ENCODE data around the gene POU6F2. TPM values are rescaled to one million over a fixed set of nuclear protein-coding genes. Genes with fewer than 3 reads are reported as not detected.

Gene POU6F2
- total RNA-seq, 2 experiments from 2014 or later: not detected

- Mint-ChIP-seq H3K27me3 (peaks cover 4% of the 10 kb centered on the region), H3K27ac (no peak overlapping the region), H3K4me3 (no peak overlapping the region), H3K36me3 (ENCODE audit: low read depth) (no peaks in the 10 kb centered on the region), H3K4me1 (ENCODE audit: low read depth) (no peaks in the 10 kb centered on the region), H3K9me3 (peaks cover 5% of the 10 kb centered on the region)
- ChIA-PET POLR2A (no interaction called here), CTCF (no interaction called here)
- no peak for DNase-seq
- ATAC-seq: no peak
- intact Hi-C loops (cut with micrococcal nuclease): no loop called here
- no peak for TF ChIP-seq CTCF (IDR thresholded peaks at IDR 0.05)
These were observed 74.0 kb downstream of the POU6F2 start for GRCh38 chr7:39051707-39052106.

GRCh38 chr7:39054731-39055130, 77.0 kb downstream of the POU6F2 start:
- Mint-ChIP-seq H3K36me3 (ENCODE audit: low read depth) (no peaks in the 10 kb centered on the region), H3K9me3 (peaks cover 5% of the 10 kb centered on the region), H3K4me3 (no peak overlapping the region), H3K27ac (no peak overlapping the region), H3K27me3 (no peaks in the 10 kb centered on the region), H3K4me1 (ENCODE audit: low read depth) (no peaks in the 10 kb centered on the region)
- no peak for ATAC-seq
- no peak for TF ChIP-seq CTCF (IDR thresholded peaks at IDR 0.05)
- CTCF ChIA-PET: no interaction called here
- no peak for DNase-seq
- POLR2A ChIA-PET: no interaction called here
- intact Hi-C loops (cut with micrococcal nuclease): no loop called here

GRCh38 chr7:39056153-39056552, 78.4 kb downstream of the POU6F2 start:
- intact Hi-C loops (cut with micrococcal nuclease): no loop called here
- ATAC-seq (no peak), DNase-seq (no peak)
- Mint-ChIP-seq H3K9me3 (peaks cover 5% of the 10 kb centered on the region), H3K27ac (no peak overlapping the region), H3K4me3 (no peak overlapping the region), H3K36me3 (ENCODE audit: low read depth) (no peaks in the 10 kb centered on the region), H3K4me1 (ENCODE audit: low read depth) (no peaks in the 10 kb centered on the region), H3K27me3 (peaks cover 1% of the 10 kb centered on the region)
- CTCF ChIA-PET: no interaction called here
- TF ChIP-seq CTCF (IDR thresholded peaks at IDR 0.05): no peak
- POLR2A ChIA-PET: no interaction called here

GRCh38 chr7:39062811-39063210, 85.1 kb downstream of the POU6F2 start:
- intact Hi-C loops (cut with micrococcal nuclease): no loop called here
- H3K9me3 Mint-ChIP-seq: no peaks in the 10 kb centered on the region
- DNase-seq (no peak), ATAC-seq (no peak)
- no peaks in the 10 kb centered on the region for H3K4me1 Mint-ChIP-seq (ENCODE audit: low read depth)
- peaks cover 3% of the 10 kb centered on the region for H3K27me3 Mint-ChIP-seq
- ChIA-PET POLR2A (no interaction called here), CTCF (interaction anchor here (1.3 kb wide), 1 partner anchor 10 kb away, joined by 3 read pairs; no protein-coding TSS in a partner anchor)
- no peak for TF ChIP-seq CTCF (IDR thresholded peaks at IDR 0.05)
- no peaks in the 10 kb centered on the region for H3K36me3 Mint-ChIP-seq (ENCODE audit: low read depth)
- H3K4me3 Mint-ChIP-seq: no peak overlapping the region
- no peak overlapping the region for H3K27ac Mint-ChIP-seq

GRCh38 chr7:39069031-39069430, 91.3 kb downstream of the POU6F2 start:
- intact Hi-C loops (cut with micrococcal nuclease): no loop called here
- H3K9me3 Mint-ChIP-seq: no peaks in the 10 kb centered on the region
- ChIA-PET POLR2A (no interaction called here), CTCF (interaction anchor here (1.1 kb wide), 1 partner anchor 12 kb away, joined by 4 read pairs; no protein-coding TSS in a partner anchor)
- ATAC-seq: no peak
- H3K36me3 Mint-ChIP-seq (ENCODE audit: low read depth): no peaks in the 10 kb centered on the region
- H3K27ac Mint-ChIP-seq: no peak overlapping the region
- no peak overlapping the region for H3K4me3 Mint-ChIP-seq
- no peak for TF ChIP-seq CTCF (IDR thresholded peaks at IDR 0.05)
- no peaks in the 10 kb centered on the region for H3K4me1 Mint-ChIP-seq (ENCODE audit: low read depth)
- H3K27me3 Mint-ChIP-seq: no peaks in the 10 kb centered on the region
- no peak for DNase-seq
